Right cardiac atrium (tissue), 5 donors: Measurements from ENCODE around the gene BEND2. TPM values are rescaled to one million over a fixed set of nuclear protein-coding genes. Genes with fewer than 3 reads are reported as not detected.

Source experiments
- ATAC-seq, 2 donors: fragments of 200-7000 bp; cut with Tn5 transposase; one replicate each; pipeline versions ENCODE4 v1.8.0 to v1.9.1; 2020; ENCODE audit warnings: moderate library complexity in 2 of 2, mild to moderate bottlenecking in 1 of 2
- DNase-seq, 3 donors: peaks; one replicate each; pipeline ENCODE4 v3.0.0-alpha.2; 2020
- H3K27ac ChIP-seq: one replicate; pipeline ENCODE4 v1.5.1; 2013; ENCODE audit warnings: mild to moderate bottlenecking, low read length, control low read depth, moderate library complexity
- H3K27me3 ChIP-seq: one replicate; pipeline ENCODE4 v1.6.1; 2013; ENCODE audit not compliant: control insufficient read depth, insufficient read depth
- H3K4me1 ChIP-seq: one replicate; pipeline ENCODE4 v1.6.1; 2013; ENCODE audit warnings: low read length; ENCODE audit not compliant: control insufficient read depth, insufficient read depth
- H3K4me3 ChIP-seq: one replicate; pipeline ENCODE4 v1.5.1; 2013; ENCODE audit warnings: low read length, control low read depth
- H3K9me3 ChIP-seq: one replicate; pipeline ENCODE4 v1.6.1; 2013; ENCODE audit warnings: low read length; ENCODE audit not compliant: control insufficient read depth
- WGBS: extraction: QIAGEN DNeasy Blood & Tissue Kit; methylation state at CpG from one replicate; pipeline ENCODE4 v1.1.7; 2013; 5-methylcytosine and 5-hydroxymethylcytosine counted together
- intact Hi-C, 4 donors: fragments of 100-400 bp; cut with DNase I; formaldehyde crosslinking; loops; one replicate each; pipeline versions ENCODE4 v1.11.0 to v1.14.0; 2022 to 2023
- polyA plus RNA-seq: library from polyadenylated mRNA; stranded (reverse); fragments of 200-250 nt; gene quantifications from one replicate; pipeline ENCODE4 v1.2.3, GENCODE V29; 2013
- total RNA-seq, 4 donors: library from RNA; stranded (reverse); fragmentation: NEBNext Ultra II Directional; extraction: Animal tissue kit (Norgen Biotek cat#: 25700); gene quantifications; one replicate each; pipeline ENCODE4 v1.2.1, GENCODE V29; 2021
- donor health status: healthy with polysubstance abuse.
- donor health status: DM: no; HTN: yes; CAD: no.
- donor health status: DM: no; HTN: no; CAD: no.
- donor health status: DM: no; HTN: yes; CAD: no; lungs with severe emphysema.
- donor health status: DM: yes; HTN: yes; CAD: no.

Gene BEND2
- total and polyA plus RNA-seq, 5 donors = 0.11 to 0.85 (median 0.25) TPM

DNA sequence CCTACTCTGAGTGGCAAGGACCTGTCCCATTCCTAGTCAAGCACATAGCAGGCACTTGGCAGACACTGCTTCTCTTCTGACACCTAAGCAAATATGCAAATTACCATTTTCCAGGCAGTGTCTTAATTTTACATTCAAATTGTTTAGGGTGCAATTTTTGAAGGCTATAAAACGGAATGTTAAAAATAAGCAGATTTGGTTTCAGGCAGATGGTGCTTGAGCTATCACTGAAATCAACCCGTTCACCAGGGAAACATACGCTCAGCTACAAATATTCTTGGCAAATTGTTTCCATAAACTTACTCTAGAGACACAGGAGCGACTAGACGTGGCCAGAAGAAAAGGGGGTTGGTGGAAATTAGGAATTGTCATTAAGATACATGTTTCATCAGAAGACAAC lies 45.7 kb downstream of the BEND2 start:
- H3K9me3 ChIP-seq = no peaks in the 10 kb centered on the region

DNA sequence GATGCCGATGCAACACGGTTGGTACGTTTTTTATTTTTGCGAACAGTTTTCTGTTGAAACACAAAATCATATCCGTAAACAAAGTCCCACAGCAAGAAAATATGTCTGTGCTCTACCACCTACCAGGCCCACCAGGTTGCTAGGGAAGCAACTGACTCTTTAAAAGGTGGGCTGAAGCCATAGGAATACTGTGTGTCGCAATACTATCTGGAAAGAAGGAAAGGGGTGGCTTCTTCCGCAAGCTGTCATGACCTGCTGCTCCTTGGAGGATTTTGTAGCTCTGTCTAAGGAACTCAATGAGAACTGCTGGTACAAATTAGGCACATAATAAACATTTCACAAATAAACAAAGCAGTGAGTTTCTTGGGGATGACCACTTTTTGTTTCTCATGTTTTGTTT lies 46.5 kb downstream of the BEND2 start:
- Histone ChIP-seq H3K4me1 (peaks cover 1% of the 10 kb centered on the region), H3K4me3 (no peak overlapping the region), H3K27me3 (no peaks in the 10 kb centered on the region), H3K27ac (peak overlapping the region; percentile 56), H3K9me3 (no peaks in the 10 kb centered on the region)
- 88% methylated on average over 7 of the region's 7 CpGs for WGBS
- no peak for DNase-seq
- ATAC-seq = no peak
- intact Hi-C loops = no loop called here

More for the DNA sequence above, 45.7 kb downstream of the BEND2 start:
- DNase-seq = no peak
- 50% methylated on average over 5 of the region's 5 CpGs for WGBS
- Histone ChIP-seq H3K4me1 (peaks cover 1% of the 10 kb centered on the region), H3K4me3 (no peak overlapping the region), H3K27me3 (no peaks in the 10 kb centered on the region), H3K27ac (peak overlapping the region; percentile 56)
- intact Hi-C loops = no loop called here
- no peak for ATAC-seq

DNA sequence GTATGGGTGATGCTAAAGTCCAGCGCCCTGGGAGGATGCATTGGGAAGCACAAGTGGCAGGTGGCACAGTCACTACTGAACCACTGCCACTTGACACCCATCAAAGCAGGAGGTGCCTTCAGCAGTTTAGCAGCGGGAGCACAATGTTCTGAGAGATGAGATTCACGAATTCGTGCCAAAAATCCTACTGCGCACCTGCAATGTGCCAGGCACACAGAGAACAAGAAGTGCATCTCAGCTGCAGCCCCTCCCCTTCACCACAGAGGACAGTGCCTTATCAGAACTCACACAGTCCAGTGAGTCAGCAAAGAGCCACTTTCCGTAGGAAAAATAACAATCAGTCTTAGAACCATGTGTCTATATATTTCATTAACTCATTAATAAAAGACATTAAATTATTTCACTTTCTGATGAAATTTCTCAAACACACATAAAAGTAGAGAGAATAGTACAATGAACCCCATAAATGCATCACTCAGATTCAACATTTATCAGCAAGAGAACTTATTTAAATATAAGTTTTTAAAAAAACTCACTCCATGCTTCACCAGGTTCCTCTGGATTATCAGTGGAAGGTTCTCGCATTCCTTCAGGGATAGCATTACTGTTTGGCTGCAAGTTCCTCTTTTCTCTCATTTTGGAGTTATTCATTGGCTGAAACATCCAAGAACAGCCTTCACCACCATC lies 47.0 kb downstream of the BEND2 start:
- intact Hi-C loops = no loop called here
- DNase-seq = peak; percentile 21 to 69 (median 62)
- no peaks in the 10 kb centered on the region for H3K27me3 ChIP-seq
- peak overlapping the region; percentile 56 for H3K27ac ChIP-seq
- H3K4me1 ChIP-seq = peaks cover 1% of the 10 kb centered on the region
- H3K4me3 ChIP-seq = no peak overlapping the region
- peak; percentile 91 to 92 for ATAC-seq
- WGBS = 50% methylated on average over 7 of the region's 7 CpGs
- H3K9me3 ChIP-seq = no peaks in the 10 kb centered on the region

DNA sequence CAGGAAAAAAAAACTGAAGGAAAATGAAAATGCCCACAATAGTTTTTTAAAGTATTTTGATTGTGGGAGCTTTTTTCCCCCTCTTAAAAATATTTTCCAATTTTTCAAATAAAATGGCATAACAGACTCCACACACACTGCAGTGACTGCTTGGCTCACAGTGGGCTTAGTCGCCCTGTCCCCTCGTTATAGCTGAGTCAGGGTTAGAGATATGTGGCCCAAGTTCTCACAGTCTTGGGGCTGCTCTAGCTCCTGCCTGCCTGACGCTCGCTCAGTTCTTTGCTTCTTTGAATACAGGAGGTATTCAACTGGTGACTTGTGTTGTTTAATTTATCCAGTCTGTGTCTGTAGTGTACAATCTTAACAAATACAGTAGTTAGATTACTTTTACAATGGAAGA lies 47.7 kb downstream of the BEND2 start:
- WGBS = 66% methylated on average over 4 of the region's 4 CpGs
- peak; percentile 18 to 26 for ATAC-seq
- intact Hi-C loops = no loop called here
- Histone ChIP-seq H3K4me1 (peaks cover under 1% of the 10 kb centered on the region), H3K27me3 (no peaks in the 10 kb centered on the region), H3K4me3 (no peak overlapping the region), H3K27ac (peak overlapping the region; percentile 86), H3K9me3 (no peaks in the 10 kb centered on the region)
- no peak for DNase-seq

DNA sequence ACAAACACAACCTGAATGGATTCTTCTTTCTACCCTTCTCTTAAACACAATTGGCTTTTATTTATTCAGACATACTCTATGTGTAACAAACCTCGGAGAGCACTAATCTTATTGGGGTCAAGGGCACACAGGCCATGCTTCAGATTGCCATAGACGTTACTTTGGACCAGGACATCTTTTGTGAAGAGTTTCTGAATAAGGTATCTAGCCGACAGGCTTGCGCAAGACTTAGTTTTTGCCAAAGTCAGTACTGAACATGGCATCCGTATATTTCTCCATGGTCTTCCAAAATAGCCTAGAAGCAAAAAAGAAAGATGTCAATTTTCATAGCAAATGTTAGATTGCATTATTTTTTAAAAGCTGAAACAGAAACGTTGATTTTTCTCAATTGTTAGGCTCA lies 49.8 kb downstream of the BEND2 start:
- no peaks in the 10 kb centered on the region for H3K27me3 ChIP-seq
- H3K4me1 ChIP-seq = no peaks in the 10 kb centered on the region
- no peak overlapping the region for H3K27ac ChIP-seq
- no peak for DNase-seq
- intact Hi-C loops = no loop called here
- H3K4me3 ChIP-seq = no peak overlapping the region
- ATAC-seq = no peak
- H3K9me3 ChIP-seq = no peaks in the 10 kb centered on the region
- 74% methylated on average over 6 of the region's 6 CpGs for WGBS

DNA sequence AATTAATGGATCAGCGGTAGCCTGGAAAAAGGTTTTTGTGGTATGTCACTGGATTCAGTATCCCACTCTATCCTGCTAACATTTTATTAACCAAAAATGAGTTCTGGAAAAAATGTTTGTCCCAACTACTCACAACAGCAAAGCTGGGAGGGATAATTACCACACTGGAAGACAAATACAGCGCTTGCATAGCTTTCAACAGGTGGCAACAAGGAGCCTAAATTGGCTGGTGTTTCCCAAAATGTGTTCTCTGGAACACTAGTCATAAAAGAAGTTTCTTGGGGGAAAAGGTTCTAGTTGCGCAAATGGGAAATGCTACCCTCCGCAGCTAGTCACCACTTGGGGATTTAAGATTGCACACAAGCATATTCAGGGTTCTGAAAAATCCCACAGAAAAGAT lies 54.6 kb downstream of the BEND2 start:
- intact Hi-C loops = no loop called here
- no peak overlapping the region for H3K27ac ChIP-seq
- H3K4me3 ChIP-seq = no peak overlapping the region
- H3K4me1 ChIP-seq = no peaks in the 10 kb centered on the region
- DNase-seq (no peak), ATAC-seq (no peak)
- no peaks in the 10 kb centered on the region for H3K27me3 ChIP-seq
- WGBS = 90% methylated on average over 4 of the region's 4 CpGs
- no peaks in the 10 kb centered on the region for H3K9me3 ChIP-seq

DNA sequence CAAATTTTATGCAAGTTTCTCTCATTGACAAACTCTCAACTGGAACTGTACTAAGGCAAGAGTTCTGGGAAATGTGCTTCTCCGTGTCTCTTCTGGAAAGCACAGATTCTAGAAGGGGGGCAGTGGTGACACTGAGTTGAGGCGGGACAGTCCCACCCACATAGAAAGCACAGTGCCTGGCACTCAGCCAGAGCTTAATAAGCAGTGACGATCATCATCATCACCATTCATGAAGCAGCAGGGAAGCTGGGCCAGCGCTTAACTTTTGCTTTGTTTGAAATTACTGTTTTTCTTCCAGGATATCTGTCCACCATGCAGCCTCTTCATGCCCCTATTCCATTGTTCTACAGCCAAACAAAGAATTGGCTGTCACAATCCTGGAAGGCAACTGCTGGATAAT lies 60.3 kb downstream of the BEND2 start:
- DNase-seq (no peak), ATAC-seq (no peak)
- intact Hi-C loops = no loop called here
- Histone ChIP-seq H3K27ac (no peak overlapping the region), H3K4me3 (no peak overlapping the region), H3K27me3 (no peaks in the 10 kb centered on the region), H3K9me3 (no peaks in the 10 kb centered on the region), H3K4me1 (no peaks in the 10 kb centered on the region)
- WGBS = 44% methylated on average over 4 of the region's 4 CpGs

DNA sequence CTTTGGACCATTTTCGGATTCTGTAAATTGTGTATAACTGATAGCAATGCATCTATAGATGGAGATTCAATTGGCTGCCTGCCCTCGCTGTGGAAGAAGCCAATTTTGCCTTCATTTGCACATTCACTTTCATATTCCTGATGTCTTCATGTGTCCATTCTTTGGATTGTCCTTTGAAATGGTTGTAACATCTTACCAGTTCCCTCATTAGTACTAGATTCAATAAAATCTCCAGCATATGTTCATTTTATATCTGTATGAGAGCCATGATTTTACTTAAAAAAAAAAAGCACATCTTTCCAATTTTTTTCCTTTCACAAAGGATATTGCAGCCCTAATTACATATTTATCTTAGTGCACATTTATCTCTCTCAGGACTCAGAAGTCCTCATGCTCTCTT lies 61.7 kb downstream of the BEND2 start:
- Histone ChIP-seq H3K4me3 (no peak overlapping the region), H3K4me1 (no peaks in the 10 kb centered on the region), H3K27me3 (no peaks in the 10 kb centered on the region), H3K9me3 (no peaks in the 10 kb centered on the region), H3K27ac (no peak overlapping the region)
- intact Hi-C loops = no loop called here
- DNase-seq (no peak), ATAC-seq (no peak)
- WGBS = 71% methylated on average over 2 of the region's 2 CpGs

DNA sequence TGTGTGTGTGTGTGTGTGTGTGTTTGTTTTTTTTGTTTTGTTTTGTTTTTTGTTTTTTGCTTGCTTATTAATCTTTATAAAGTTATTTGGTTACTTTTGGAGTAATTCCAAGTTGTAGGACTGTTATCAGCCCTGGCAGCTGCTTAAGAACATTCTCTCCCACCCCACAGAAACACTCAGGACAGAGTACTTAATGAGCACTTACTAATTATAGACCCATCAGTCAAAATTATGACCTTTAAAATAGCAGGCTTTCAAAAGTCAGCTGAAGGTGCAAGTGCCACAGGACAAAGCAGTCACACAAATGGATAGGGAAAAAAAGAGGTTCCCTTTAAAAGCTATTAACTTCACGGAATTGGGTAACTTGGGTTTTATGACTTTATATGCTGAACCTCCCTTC lies 69.0 kb downstream of the BEND2 start:
- WGBS = 57% methylated on average over 1 of the region's 1 CpG
- Histone ChIP-seq H3K4me1 (peaks cover 1% of the 10 kb centered on the region), H3K9me3 (no peaks in the 10 kb centered on the region), H3K4me3 (no peak overlapping the region), H3K27ac (peak overlapping the region; percentile 85), H3K27me3 (no peaks in the 10 kb centered on the region)
- no peak for DNase-seq
- intact Hi-C loops = no loop called here
- ATAC-seq = peak; percentile 69 to 77

DNA sequence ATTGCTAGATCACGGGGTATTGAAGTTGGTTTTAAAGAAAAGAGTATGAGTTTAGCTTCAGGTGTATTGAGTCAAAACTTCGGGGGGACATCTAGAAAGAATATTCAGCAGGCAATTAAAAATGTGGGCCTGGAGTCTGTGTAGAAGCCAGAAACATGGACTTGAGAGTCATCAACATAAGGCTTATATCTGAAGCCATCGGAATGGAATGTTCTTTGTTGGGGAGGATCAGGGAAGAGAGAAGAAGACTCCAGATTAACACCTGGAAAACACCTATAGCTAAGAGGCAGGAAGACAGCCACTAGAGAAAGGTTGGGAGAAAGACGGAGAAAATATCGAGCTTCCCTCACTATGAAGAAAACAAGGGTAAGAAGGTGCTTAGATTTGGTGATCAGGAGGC lies 69.5 kb downstream of the BEND2 start:
- intact Hi-C loops = no loop called here
- ATAC-seq = no peak
- peaks cover 1% of the 10 kb centered on the region for H3K4me1 ChIP-seq
- H3K4me3 ChIP-seq = no peak overlapping the region
- peak overlapping the region; percentile 85 for H3K27ac ChIP-seq
- 80% methylated on average over 5 of the region's 5 CpGs for WGBS
- H3K9me3 ChIP-seq = no peaks in the 10 kb centered on the region
- no peak for DNase-seq
- H3K27me3 ChIP-seq = no peaks in the 10 kb centered on the region

DNA sequence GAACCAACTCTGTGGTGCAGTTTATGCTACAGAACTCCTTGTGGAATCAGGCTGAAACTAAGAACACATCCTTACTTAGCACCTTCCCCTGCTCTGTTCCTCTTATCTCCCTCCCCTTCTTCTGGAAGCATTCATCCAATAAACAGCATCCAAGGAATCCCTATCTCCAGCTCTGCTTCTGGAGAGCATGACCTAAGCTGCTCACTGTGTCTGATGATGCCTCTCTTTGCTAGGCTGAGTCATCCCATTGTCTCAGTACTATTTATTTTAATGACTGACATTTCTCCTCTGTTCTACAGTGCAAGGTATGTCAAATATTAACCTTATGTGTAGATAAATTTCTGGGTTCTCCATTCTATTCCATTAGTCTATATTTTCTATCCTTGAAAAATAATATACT lies 71.2 kb downstream of the BEND2 start:
- Histone ChIP-seq H3K4me3 (no peak overlapping the region), H3K4me1 (peaks cover 1% of the 10 kb centered on the region), H3K27me3 (no peaks in the 10 kb centered on the region), H3K9me3 (no peaks in the 10 kb centered on the region), H3K27ac (no peak overlapping the region)
- no peak for ATAC-seq
- intact Hi-C loops = no loop called here
- no peak for DNase-seq

DNA sequence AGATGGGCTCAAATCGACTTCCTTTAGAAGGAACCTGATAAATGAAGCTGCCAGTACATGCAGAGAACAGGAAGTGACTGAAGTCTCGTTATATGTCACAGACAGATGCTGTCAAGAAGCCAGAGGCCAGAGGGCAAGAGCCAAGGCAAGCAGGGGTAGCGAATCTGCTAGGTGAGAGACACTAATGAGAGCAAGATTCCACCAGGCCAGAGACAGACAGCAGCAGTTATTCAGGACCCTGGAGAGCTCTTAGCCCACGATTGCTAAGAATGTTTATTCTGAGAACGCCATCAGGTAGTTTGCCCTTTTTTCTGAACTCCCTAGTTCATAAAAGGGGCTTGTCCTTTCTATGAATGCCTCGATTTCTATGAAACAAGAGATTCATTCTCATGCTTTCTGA lies 73.7 kb downstream of the BEND2 start:
- no peak for DNase-seq
- WGBS = 10% methylated on average over 6 of the region's 6 CpGs
- H3K4me3 ChIP-seq = no peak overlapping the region
- ATAC-seq = no peak
- intact Hi-C loops = no loop called here
- no peaks in the 10 kb centered on the region for H3K9me3 ChIP-seq
- H3K27ac ChIP-seq = no peak overlapping the region
- H3K27me3 ChIP-seq = no peaks in the 10 kb centered on the region
- peaks cover 1% of the 10 kb centered on the region for H3K4me1 ChIP-seq
